DND-41 (cell line): ENCODE results near the gene ESF1.

Experiments used
- ATAC-seq: fragments of 200-7000 bp; cut with Tn5 transposase; 3 replicates; pipeline ENCODE4 v1.9.1; 2021; ENCODE audit warnings: low read depth; ENCODE audit not compliant: insufficient read depth
- DNase-seq: peaks from one replicate; pipeline ENCODE4 v3.0.0-alpha.2; 2020
- H2AFZ ChIP-seq: 2 replicates; pipeline ENCODE4 v1.6.0; 2012; ENCODE audit warnings: low read depth, low read length
- H3K27ac ChIP-seq: 2 replicates; pipeline ENCODE4 v1.5.1; 2012; ENCODE audit warnings: low read length, inconsistent platforms
- H3K27me3 ChIP-seq: fragments of 200-600 bp; sonication (generic); 2 replicates; pipeline ENCODE4 v1.6.0; 2012; ENCODE audit warnings: low read length, mild to moderate bottlenecking, inconsistent platforms; ENCODE audit not compliant: insufficient read depth, poor library complexity
- H3K36me3 ChIP-seq: 2 replicates; pipeline ENCODE4 v1.5.1; 2012; ENCODE audit warnings: low read length, inconsistent platforms; ENCODE audit not compliant: insufficient read depth
- H3K4me1 ChIP-seq: 2 replicates; pipeline ENCODE4 v1.5.1; 2012; ENCODE audit warnings: mild to moderate bottlenecking, low read length; ENCODE audit not compliant: insufficient read depth
- H3K4me2 ChIP-seq: 2 replicates; pipeline ENCODE4 v1.6.0; 2012; ENCODE audit warnings: mild to moderate bottlenecking, moderate library complexity, low read length, inconsistent platforms; ENCODE audit not compliant: insufficient read depth
- H3K4me3 ChIP-seq, 2 experiments: fragments of 200-600 bp in 1 of 2; shearing (Covaris generic) in 1 of 2; 2 replicates each; pipeline ENCODE4 v1.5.1; 2012 to 2016; ENCODE audit warnings: inconsistent platforms in 2 of 2, low read length in 2 of 2, mild to moderate bottlenecking in 2 of 2, low read depth in 1 of 2, moderate library complexity in 1 of 2
- H3K79me2 ChIP-seq: 2 replicates; pipeline ENCODE4 v1.6.0; 2012; ENCODE audit warnings: low read length, inconsistent platforms; ENCODE audit not compliant: insufficient read depth
- H3K9ac ChIP-seq: 2 replicates; pipeline ENCODE4 v1.6.0; 2012; ENCODE audit warnings: low read depth, mild to moderate bottlenecking, inconsistent platforms, low read length, moderate library complexity
- H3K9me3 ChIP-seq: 2 replicates; pipeline ENCODE4 v1.5.1; 2012; ENCODE audit warnings: low read length, moderate library complexity, mild to moderate bottlenecking, inconsistent platforms; ENCODE audit not compliant: insufficient read depth, severe bottlenecking
- H4K20me1 ChIP-seq: 2 replicates; pipeline ENCODE4 v1.6.0; 2012; ENCODE audit warnings: low read length; ENCODE audit not compliant: insufficient read depth
- EZH2 ChIP-seq: IDR thresholded peaks from 3 replicates; pipeline ENCODE4 v1.6.1; 2012; ENCODE audit warnings: borderline replicate concordance, low read depth, mild to moderate bottlenecking, moderate library complexity, low read length, inconsistent platforms; ENCODE audit not compliant: severe bottlenecking
- TF ChIP-seq, protein P1 (sequence below): IDR thresholded peaks from 2 replicates; pipeline ENCODE4 v1.5.1; 2012; ENCODE audit warnings: borderline replicate concordance, low read length, moderate library complexity, mild to moderate bottlenecking; ENCODE audit not compliant: poor library complexity, severe bottlenecking; ENCODE audit errors: extremely low read depth

The ESF1 gene

GRCh38 chr20:13778827-13779226 lies 5.9 kb downstream of the ESF1 start:
- H3K4me3 ChIP-seq = no peak overlapping the region
- TF ChIP-seq EZH2 = no peak
- TF ChIP-seq, protein P1, sequence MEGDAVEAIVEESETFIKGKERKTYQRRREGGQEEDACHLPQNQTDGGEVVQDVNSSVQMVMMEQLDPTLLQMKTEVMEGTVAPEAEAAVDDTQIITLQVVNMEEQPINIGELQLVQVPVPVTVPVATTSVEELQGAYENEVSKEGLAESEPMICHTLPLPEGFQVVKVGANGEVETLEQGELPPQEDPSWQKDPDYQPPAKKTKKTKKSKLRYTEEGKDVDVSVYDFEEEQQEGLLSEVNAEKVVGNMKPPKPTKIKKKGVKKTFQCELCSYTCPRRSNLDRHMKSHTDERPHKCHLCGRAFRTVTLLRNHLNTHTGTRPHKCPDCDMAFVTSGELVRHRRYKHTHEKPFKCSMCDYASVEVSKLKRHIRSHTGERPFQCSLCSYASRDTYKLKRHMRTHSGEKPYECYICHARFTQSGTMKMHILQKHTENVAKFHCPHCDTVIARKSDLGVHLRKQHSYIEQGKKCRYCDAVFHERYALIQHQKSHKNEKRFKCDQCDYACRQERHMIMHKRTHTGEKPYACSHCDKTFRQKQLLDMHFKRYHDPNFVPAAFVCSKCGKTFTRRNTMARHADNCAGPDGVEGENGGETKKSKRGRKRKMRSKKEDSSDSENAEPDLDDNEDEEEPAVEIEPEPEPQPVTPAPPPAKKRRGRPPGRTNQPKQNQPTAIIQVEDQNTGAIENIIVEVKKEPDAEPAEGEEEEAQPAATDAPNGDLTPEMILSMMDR = no peak
- H3K36me3 ChIP-seq = peaks cover 90% of the 10 kb centered on the region
- no peak for DNase-seq
- H3K4me2 ChIP-seq = peak overlapping the region; percentile 34; the same call in 1 of the 2 replicates
- H3K9me3 ChIP-seq = no peaks in the 10 kb centered on the region
- H3K79me2 ChIP-seq = peaks cover 88% of the 10 kb centered on the region
- peaks cover 77% of the 10 kb centered on the region for H3K4me1 ChIP-seq
- no peak for ATAC-seq
- peak overlapping the region; percentile 36; the same call in 1 of the 2 replicates for H3K27ac ChIP-seq
- H3K27me3 ChIP-seq = no peaks in the 10 kb centered on the region
- H2AFZ ChIP-seq = no peak overlapping the region
- H4K20me1 ChIP-seq = no peaks in the 10 kb centered on the region; the same call in 1 of the 2 replicates
- no peak overlapping the region for H3K9ac ChIP-seq

DNA sequence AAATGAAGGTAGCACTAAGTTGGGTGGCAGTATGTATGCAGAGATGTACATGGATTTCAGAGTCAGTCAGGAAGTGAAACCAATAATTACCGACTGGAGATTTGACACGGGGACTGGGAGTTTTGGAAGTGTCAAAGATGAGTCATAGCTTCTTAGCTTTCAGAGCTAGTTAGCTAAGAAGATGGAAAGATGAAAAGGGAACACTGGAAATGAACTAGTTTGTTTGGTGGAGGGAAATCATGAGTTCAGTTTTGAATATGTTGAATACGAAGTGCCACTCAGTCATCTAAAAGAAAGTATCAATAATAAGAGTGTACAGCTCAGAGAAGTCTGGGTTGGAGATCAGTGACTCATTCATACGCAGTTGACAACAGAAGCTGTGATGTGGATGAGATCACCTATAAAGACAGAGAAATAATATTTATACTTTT lies 7.5 kb downstream of the ESF1 start:
- no peaks in the 10 kb centered on the region for H4K20me1 ChIP-seq
- no peaks in the 10 kb centered on the region for H3K27me3 ChIP-seq
- peaks cover 73% of the 10 kb centered on the region for H3K4me1 ChIP-seq
- H3K4me2 ChIP-seq = no peak overlapping the region
- H3K9ac ChIP-seq = no peak overlapping the region
- H3K79me2 ChIP-seq = peaks cover 74% of the 10 kb centered on the region
- H3K4me3 ChIP-seq = no peak overlapping the region
- H2AFZ ChIP-seq = no peak overlapping the region
- H3K27ac ChIP-seq = no peak overlapping the region
- H3K36me3 ChIP-seq = peaks cover 93% of the 10 kb centered on the region
- no peaks in the 10 kb centered on the region for H3K9me3 ChIP-seq
- ATAC-seq (no peak), DNase-seq (no peak)
- no peak for TF ChIP-seq EZH2
- TF ChIP-seq, protein P1 = no peak

DNA sequence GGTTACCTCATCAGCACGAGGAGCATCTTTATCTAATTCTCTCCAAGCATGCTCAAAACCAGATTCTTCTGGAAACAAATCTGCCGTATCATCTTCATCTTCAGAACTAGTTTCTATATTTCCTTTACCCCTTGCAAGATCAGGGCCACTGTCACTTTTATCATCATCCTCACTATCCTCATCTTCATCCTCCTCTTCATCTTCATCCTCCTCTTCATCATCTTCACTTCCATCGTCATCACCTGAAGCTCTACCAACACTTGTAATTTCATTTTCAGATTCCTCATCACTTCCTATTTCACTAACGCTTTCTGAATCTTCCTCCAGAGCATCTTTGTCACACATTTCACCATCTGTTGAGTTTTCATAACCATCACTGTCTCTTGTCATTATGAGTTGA lies 8.9 kb downstream of the ESF1 start:
- Histone ChIP-seq H3K4me2 (no peak overlapping the region), H3K27ac (peak overlapping the region; percentile 7; the same call in 1 of the 2 replicates), H3K27me3 (no peaks in the 10 kb centered on the region), H4K20me1 (no peaks in the 10 kb centered on the region), H2AFZ (no peak overlapping the region), H3K9me3 (no peaks in the 10 kb centered on the region), H3K9ac (no peak overlapping the region), H3K4me3 (no peak overlapping the region), H3K4me1 (peaks cover 74% of the 10 kb centered on the region), H3K36me3 (peaks cover 92% of the 10 kb centered on the region), H3K79me2 (peaks cover 70% of the 10 kb centered on the region)
- no peak for TF ChIP-seq EZH2
- TF ChIP-seq, protein P1 = no peak
- DNase-seq (no peak), ATAC-seq (no peak)

GRCh38 chr20:13772529-13772928 lies 12.2 kb downstream of the ESF1 start:
- H3K36me3 ChIP-seq = peaks cover 95% of the 10 kb centered on the region
- DNase-seq (no peak), ATAC-seq (no peak)
- no peak overlapping the region for H3K4me3 ChIP-seq
- peaks cover 6% of the 10 kb centered on the region for H3K9me3 ChIP-seq
- H3K27me3 ChIP-seq = no peaks in the 10 kb centered on the region
- TF ChIP-seq, protein P1 = no peak
- TF ChIP-seq EZH2 = no peak
- peak overlapping the region; percentile 73 for H3K27ac ChIP-seq
- H3K4me1 ChIP-seq = peaks cover 55% of the 10 kb centered on the region
- peak overlapping the region; percentile 8; the same call in 1 of the 2 replicates for H3K4me2 ChIP-seq
- peak overlapping the region; percentile 28 for H3K9ac ChIP-seq
- no peaks in the 10 kb centered on the region for H4K20me1 ChIP-seq
- peaks cover 69% of the 10 kb centered on the region for H3K79me2 ChIP-seq
- H2AFZ ChIP-seq = no peak overlapping the region
